Prostate gland (tissue), 2 donors: Measurements from ENCODE around the gene ACSS1.

ENCODE experiments used
- CTCF ChIP-seq, 4 experiments: fragments of 200-600 bp in 2 of 4; fragments of 450-650 bp in 2 of 4; sonication (generic) in 2 of 4; IDR thresholded peaks; 1 replicate in 3 of 4; 2 replicates in 1 of 4; pipeline ENCODE4 v1.5.1; 2016 to 2019; ENCODE audit warnings: antibody characterized with exemption in 4 of 4, mild to moderate bottlenecking in 2 of 4, moderate library complexity in 2 of 4
- POLR2A ChIP-seq: fragments of 450-650 bp; IDR thresholded peaks from one replicate; pipeline ENCODE4 v1.6.1; 2016; ENCODE audit warnings: antibody characterized with exemption, mild to moderate bottlenecking
- POLR2AphosphoS5 ChIP-seq: sonication (generic); formaldehyde crosslinking; IDR thresholded peaks from one replicate; pipeline ENCODE4 v1.6.1; 2017; ENCODE audit warnings: antibody characterized with exemption

DNA sequence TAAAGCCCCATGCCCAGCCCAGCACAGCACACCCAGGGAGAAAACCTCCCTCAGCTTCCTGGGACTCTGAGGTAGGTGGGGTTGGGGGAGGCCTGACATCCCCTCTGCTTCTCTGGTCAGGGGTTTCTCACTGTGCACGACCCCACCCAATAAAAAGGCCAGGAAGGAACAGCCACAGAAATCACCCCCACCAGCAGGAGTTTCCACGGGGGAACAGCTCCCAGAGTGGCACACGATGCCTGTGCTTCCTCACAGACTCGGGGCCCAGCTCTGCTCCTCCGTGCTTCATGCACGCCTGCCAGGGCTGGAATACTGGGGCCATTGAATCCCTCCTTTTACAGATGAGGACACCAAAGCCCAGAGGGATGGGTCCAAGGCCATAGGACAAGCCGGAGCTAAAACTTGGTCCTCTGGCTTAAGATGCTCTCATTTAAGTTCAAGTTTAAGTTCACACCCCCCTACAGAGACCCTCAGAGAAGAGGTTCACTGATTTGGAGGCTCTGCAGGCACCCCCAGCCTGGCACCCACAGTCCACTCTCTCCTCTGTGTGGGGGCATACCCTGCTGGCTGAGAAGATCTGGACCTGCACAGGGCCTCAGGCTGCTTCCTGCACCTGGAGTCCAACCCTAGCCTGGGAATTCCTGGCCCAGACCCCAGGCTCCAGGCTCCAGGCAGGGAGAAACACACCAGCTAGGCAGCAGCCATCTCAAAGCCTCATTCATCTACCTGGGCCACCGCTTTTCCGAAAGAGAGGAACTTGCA, 14.3 kb downstream of the ACSS1 start:
- TF ChIP-seq CTCF (IDR thresholded peaks at IDR 0.05): no peak
- TF ChIP-seq POLR2AphosphoS5: no peak
- no peak for TF ChIP-seq POLR2A
